Nephron (organoid): ENCODE data around the gene RHOH.
"Not testable (repeated sequence)": the region's sequence is repeated elsewhere in the genome, so short reads cannot be mapped to it uniquely, and the experiment has no call there.

Experiments used
- H3K27ac Mint-ChIP-seq, 3 experiments: 2 replicates each; pipeline ENCODE4 v1.8.0; 2020; ENCODE audit warnings: mixed read lengths in 3 of 3, mild to moderate bottlenecking in 2 of 3, moderate library complexity in 1 of 3
- H3K27me3 Mint-ChIP-seq: 2 replicates; pipeline ENCODE4 v1.8.0; 2021; ENCODE audit warnings: low read depth, mild to moderate bottlenecking, moderate library complexity, mixed read lengths
- H3K36me3 Mint-ChIP-seq: 2 replicates; pipeline ENCODE4 v1.8.0; 2020; ENCODE audit warnings: low read depth, mixed read lengths
- H3K4me1 Mint-ChIP-seq: 2 replicates; pipeline ENCODE4 v1.8.0; 2020; ENCODE audit warnings: mixed read lengths
- H3K4me3 Mint-ChIP-seq, 3 experiments: 2 replicates each; pipeline ENCODE4 v1.8.0; 2020; ENCODE audit warnings: mild to moderate bottlenecking in 3 of 3, mixed read lengths in 3 of 3, moderate library complexity in 2 of 3
- H3K9me3 Mint-ChIP-seq: 2 replicates; pipeline ENCODE4 v1.8.0; 2020; ENCODE audit warnings: mixed read lengths
- TF ChIP-seq, protein P1 (sequence below), 3 experiments: fragments of 200-600 bp; sonication (generic); IDR thresholded peaks; one replicate each; pipeline ENCODE4 v1.5.0; 2021; ENCODE audit warnings: antibody characterized with exemption in 3 of 3; ENCODE audit not compliant: unreplicated experiment in 3 of 3

Gene RHOH

DNA sequence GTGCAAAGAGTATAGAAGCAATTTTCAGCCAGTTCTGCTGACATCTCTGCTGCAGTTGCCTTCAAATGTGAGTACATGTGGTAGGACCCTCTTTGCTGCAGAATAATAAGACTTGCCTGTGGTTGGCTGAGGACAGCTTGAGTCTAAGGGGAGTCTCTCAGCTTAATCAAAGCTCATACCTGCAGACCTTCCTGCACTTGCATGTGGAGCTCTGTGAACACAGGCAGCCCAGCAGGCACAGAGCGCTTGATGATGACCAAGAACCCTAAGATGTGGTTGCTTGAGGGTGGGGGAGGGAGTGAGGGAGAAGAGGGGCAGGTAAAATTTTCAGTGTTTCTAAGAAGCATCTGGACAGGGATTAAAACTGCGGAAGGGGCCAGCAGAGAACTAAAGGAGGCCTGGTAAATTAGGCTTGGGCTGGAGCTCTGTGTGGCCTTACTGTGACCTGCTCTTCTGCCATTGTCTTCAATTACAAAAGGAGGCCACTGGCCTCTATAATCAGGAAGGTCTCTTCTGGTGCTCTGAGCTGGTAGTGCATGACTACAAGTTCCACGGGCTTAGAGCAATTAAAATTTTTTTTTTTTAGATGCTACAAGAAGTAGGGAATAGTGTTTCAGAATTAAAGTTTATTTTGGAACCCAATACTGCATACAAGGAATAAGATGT, 78.4 kb downstream of the RHOH start:
- H3K27me3 Mint-ChIP-seq: peaks cover 5% of the 10 kb centered on the region
- no peak overlapping the region for H3K27ac Mint-ChIP-seq
- H3K36me3 Mint-ChIP-seq: no peaks in the 10 kb centered on the region
- no peak overlapping the region for H3K4me3 Mint-ChIP-seq
- TF ChIP-seq, protein P1, sequence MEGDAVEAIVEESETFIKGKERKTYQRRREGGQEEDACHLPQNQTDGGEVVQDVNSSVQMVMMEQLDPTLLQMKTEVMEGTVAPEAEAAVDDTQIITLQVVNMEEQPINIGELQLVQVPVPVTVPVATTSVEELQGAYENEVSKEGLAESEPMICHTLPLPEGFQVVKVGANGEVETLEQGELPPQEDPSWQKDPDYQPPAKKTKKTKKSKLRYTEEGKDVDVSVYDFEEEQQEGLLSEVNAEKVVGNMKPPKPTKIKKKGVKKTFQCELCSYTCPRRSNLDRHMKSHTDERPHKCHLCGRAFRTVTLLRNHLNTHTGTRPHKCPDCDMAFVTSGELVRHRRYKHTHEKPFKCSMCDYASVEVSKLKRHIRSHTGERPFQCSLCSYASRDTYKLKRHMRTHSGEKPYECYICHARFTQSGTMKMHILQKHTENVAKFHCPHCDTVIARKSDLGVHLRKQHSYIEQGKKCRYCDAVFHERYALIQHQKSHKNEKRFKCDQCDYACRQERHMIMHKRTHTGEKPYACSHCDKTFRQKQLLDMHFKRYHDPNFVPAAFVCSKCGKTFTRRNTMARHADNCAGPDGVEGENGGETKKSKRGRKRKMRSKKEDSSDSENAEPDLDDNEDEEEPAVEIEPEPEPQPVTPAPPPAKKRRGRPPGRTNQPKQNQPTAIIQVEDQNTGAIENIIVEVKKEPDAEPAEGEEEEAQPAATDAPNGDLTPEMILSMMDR (IDR thresholded peaks at IDR 0.05; ENCODE audit: unreplicated experiment in 3 of 3): no peak
- no peaks in the 10 kb centered on the region for H3K4me1 Mint-ChIP-seq
- no peaks in the 10 kb centered on the region for H3K9me3 Mint-ChIP-seq

DNA sequence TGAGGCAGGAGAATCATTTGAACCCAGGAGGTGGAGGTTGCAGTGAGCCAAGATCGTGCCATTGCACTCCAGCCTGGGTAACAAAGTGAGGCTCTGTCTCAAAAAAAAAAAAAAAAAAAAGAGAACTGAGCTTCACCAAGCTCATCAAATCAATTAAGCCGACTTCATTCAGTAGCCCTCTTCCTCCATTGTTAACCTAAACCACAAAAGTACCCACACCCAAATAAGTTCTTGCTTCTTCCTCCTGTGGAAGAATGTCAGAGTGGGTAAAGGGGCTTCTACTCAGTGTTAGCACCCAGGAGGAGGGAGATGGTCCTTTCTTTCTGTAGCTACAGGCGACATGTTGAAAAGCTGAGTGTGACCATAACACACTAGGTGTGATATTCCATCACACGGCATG, 79.7 kb downstream of the RHOH start:
- H3K4me3 Mint-ChIP-seq: no peak overlapping the region
- peaks cover 5% of the 10 kb centered on the region for H3K27me3 Mint-ChIP-seq
- no peak overlapping the region for H3K27ac Mint-ChIP-seq
- H3K36me3 Mint-ChIP-seq: no peaks in the 10 kb centered on the region
- H3K4me1 Mint-ChIP-seq: no peaks in the 10 kb centered on the region
- TF ChIP-seq, protein P1 (IDR thresholded peaks at IDR 0.05; ENCODE audit: unreplicated experiment in 3 of 3): no peak
- H3K9me3 Mint-ChIP-seq: no peaks in the 10 kb centered on the region

DNA sequence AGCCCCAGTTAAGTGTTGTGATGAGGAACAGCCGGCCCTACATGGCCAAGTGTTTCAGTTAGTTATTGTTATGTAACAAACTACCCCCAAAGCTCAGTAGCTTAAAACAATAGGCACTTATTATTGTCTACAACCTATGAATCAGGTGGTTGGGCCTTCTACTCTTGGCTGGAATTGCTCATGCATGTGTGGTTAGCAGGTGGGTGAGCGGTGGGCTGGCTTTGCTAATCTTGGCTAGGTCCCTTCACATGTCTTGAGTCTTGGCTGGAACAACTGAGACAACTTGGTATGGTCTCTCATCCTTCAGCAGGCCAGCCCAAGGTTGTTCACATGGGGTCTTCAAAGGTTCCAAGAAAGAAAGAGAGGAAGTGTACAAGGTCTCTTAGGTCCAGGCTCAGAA, 83.8 kb downstream of the RHOH start:
- H3K36me3 Mint-ChIP-seq: no peaks in the 10 kb centered on the region
- peaks cover 13% of the 10 kb centered on the region for H3K27me3 Mint-ChIP-seq
- H3K27ac Mint-ChIP-seq: no peak overlapping the region
- TF ChIP-seq, protein P1 (IDR thresholded peaks at IDR 0.05; ENCODE audit: unreplicated experiment in 3 of 3): no peak
- no peaks in the 10 kb centered on the region for H3K4me1 Mint-ChIP-seq
- H3K9me3 Mint-ChIP-seq: no peaks in the 10 kb centered on the region
- H3K4me3 Mint-ChIP-seq: no peak overlapping the region

DNA sequence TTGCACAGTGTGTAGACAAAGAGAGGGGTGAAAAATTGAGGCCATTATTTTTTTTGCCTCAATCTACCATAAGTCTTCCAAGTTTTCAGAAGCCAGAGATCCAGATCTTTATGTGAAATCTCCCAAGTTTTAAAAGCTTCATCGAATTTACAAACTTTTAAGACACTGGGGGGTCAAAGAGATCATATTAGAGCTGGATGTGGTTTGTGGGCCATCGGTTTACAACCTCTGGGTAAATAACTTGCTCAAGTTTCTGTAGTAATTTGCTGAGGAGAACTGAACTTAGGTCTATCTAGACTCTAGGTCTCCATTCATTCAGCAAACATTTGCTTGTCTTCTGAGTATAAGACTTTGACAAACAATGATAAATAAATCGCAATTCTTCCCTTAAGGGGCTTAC, 84.3 kb downstream of the RHOH start:
- no peak overlapping the region for H3K4me3 Mint-ChIP-seq
- TF ChIP-seq, protein P1 (IDR thresholded peaks at IDR 0.05; ENCODE audit: unreplicated experiment in 3 of 3): no peak
- no peaks in the 10 kb centered on the region for H3K9me3 Mint-ChIP-seq
- no peaks in the 10 kb centered on the region for H3K36me3 Mint-ChIP-seq
- H3K27ac Mint-ChIP-seq: no peak overlapping the region
- peaks cover 13% of the 10 kb centered on the region for H3K27me3 Mint-ChIP-seq
- H3K4me1 Mint-ChIP-seq: no peaks in the 10 kb centered on the region

DNA sequence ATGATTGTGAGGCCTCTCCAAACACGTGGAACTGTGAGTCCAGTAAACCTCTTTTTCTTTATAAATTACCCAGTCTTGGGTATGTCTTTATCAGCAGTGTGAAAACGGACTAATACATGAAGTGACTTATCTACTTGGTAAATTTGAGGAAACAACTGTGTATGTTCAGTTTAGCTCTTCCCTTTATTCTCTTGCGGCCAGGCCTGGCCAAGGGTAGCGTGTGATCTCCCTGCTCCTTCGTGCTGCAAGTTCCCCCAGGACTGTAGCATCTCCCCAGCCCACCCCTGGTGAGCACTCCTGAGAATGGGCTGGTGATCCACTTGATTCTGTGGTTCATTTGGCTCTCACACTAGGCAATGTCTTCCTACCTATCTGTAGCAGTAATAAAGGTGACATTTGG, 85.1 kb downstream of the RHOH start:
- H3K36me3 Mint-ChIP-seq: no peaks in the 10 kb centered on the region
- H3K27ac Mint-ChIP-seq: no peak overlapping the region
- no peaks in the 10 kb centered on the region for H3K9me3 Mint-ChIP-seq
- peaks cover 13% of the 10 kb centered on the region for H3K27me3 Mint-ChIP-seq
- no peak overlapping the region for H3K4me3 Mint-ChIP-seq
- no peaks in the 10 kb centered on the region for H3K4me1 Mint-ChIP-seq
- TF ChIP-seq, protein P1 (IDR thresholded peaks at IDR 0.05; ENCODE audit: unreplicated experiment in 3 of 3): no peak

DNA sequence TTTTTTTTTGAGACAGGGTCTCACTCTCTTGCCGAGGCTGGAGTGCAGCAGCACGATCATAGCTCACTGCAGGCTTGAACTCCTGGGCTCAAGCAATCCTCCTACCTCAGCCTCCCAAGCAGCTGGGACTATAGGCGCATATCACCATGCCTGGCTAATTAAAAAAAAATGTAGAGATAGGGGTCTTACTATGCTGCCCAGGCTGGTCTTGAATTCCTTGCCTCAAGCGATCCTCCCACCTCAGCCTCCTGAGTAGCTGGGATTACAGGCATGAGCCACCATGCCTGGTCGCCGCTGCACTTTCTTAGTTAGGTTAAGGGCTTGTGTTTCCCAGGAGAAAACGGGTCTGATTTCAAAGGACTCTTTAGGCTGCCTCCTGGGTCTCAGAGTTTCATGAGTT, 86.0 kb downstream of the RHOH start:
- not testable (repeated sequence) for H3K27ac Mint-ChIP-seq, H3K4me1 Mint-ChIP-seq, H3K36me3 Mint-ChIP-seq, H3K9me3 Mint-ChIP-seq, H3K4me3 Mint-ChIP-seq
- H3K27me3 Mint-ChIP-seq: peaks cover 13% of the 10 kb centered on the region
